Stimulated activated CD4-positive, alpha-beta T cell treated with anti-CD3 and anti-CD28 coated beads, Interleukin-1b, Interleukin-23, amount 100 ng/mL, for 48 hours (primary cell): Measurements from ENCODE around the gene APOLD1.
"Not testable (repeated sequence)": the region's sequence is repeated elsewhere in the genome, so short reads cannot be mapped to it uniquely, and the experiment has no call there.

Experiments used
- DNase-seq: peaks from one replicate; pipeline ENCODE4 v3.0.0-alpha.2; 2020

Gene APOLD1

DNA sequence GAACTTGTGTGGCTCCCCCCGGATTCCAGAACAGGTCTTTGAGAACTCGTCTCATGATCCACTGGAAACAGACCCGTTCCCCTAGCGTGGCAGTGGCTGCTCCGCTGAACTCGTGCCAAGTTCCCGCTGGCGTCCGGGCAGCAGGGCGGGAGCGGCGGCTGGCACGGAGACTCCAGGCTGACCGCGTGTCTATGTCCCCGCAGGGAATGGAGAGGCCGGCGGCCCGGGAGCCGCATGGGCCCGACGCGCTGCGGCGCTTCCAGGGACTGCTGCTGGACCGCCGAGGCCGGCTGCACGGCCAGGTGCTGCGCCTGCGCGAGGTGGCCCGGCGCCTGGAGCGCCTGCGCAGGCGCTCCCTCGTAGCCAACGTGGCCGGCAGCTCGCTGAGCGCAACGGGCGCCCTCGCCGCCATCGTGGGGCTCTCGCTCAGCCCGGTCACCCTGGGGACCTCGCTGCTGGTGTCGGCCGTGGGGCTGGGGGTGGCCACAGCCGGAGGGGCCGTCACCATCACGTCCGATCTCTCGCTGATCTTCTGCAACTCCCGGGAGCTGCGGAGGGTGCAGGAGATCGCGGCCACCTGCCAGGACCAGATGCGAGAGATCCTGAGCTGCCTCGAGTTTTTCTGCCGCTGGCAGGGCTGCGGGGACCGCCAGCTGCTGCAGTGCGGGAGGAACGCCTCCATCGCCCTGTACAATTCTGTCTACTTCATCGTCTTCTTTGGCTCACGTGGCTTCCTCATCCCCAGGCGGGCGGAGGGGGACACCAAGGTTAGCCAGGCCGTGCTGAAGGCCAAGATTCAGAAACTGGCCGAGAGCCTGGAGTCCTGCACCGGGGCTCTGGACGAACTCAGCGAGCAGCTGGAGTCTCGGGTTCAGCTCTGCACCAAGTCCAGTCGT, 1.5 kb downstream of the APOLD1 start:
- peak; percentile 75 for DNase-seq

DNA sequence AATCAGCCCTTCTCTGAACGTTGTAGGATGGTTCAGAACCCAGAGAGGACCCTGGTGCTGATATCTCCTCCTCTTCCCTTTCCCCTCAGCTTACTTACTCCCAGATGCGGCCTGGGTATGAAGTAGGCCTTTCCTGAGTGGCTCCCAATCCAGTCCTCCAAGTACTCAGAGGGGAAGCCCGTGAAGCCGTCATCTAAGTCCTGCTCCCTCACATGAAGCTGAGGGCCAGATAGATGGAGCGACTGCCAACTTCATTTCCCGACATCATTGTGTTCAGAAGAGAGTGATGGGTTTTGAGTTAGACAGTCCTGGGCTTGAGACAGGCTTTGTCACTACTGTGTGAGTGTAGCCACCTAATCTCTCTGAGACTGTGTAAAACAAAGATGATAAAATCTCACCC, 2.7 kb downstream of the APOLD1 start:
- no peak for DNase-seq

DNA sequence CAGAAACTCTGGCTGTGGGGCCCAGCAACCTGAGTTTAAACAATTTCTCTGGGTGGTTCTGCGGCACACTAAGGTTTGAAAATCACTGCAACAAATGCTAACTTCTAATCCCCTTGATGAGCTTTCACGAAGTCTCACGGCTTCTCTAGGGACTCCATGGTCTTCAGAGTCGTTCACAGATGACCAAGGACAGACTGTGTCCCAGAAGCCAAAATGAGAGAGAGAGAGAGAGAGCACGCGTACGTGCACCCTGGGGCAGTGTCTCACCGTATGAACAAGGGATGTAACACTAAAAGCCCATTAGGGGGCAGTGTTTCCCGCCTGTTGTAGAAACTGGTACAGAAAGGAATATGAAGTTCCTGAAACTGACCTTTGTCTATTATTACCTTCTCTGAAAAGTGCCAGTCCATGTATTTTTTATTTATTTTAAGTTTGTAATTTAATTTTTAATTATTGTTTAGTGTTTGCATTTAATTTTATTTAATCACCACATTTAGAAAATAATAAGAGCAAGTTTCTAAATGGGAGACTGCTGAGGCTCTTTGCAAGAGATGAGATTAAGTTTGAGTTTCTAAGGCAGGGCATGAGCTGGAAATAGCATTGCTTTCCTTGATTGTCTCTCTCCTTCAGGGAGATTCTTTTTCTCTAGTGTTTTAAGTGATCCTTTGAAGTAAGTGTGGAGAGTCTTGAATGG, 3.4 kb downstream of the APOLD1 start:
- peak; percentile 62 for DNase-seq

DNA sequence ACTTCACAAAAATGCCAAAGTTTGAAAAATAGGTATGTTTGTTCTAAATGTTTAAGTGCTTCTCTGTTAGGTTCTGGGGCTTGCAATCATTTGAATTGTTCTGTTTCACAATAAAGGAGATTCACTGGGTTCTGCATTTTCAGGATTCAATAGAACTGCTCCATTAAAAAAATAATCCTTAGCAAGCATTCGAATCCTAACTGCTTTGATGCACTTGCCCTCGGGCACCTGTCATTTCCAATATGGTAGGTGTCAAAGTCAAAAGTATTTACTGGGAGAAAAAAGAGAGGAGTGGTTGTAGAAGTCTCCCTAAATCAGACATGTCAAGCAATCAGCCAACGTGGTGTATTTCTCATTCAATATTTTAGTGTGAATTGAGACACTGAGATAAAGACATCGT, 5.5 kb downstream of the APOLD1 start:
- no peak for DNase-seq

DNA sequence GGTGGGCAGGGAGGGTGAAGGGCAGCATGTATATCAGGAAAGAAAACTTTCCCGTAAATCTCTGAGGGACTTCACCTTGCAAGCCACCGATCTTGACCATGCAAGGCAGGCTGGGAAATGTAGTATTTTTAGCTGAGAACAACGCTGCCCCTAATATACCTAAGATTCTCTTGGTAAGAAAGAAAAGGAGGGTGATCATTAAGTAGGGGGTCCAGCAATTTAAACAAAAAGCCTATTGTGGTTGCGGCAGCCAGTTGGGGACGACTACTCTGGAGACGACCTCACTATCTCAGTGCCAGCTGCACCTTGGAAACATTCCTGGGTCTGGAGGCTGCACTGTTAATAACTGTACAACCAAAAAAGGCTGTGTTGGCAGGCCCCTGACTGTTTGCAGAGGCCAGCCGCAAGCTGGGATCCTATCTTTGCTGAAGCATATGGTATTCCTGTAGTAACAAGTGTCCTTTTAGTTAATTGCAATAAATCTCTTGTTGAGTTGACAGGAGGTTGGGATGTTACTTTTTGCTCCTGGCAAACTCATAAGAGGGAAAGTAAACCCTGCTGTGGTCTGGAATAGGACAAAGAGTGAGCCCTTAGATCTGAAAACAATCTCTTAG, 6.4 kb downstream of the APOLD1 start:
- no peak for DNase-seq

DNA sequence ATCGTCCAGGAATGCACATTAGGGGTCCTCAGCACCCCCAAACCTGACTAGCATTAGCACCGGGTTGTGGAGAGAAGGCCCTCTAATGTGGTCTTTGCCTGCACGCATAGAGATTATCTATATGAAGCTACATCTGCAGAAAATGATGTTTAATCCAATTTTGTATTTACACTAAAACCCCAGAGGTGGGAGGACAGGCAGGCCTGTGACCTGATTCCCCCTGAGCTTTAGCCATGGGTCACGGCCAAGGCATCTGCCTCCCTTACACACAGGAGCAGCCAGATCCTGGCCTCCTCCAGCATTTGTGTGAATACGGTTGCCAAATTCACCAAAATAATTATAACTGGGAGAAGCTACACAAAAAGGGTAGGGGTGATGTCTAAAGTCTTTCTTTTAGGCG, 7.0 kb downstream of the APOLD1 start:
- no peak for DNase-seq

DNA sequence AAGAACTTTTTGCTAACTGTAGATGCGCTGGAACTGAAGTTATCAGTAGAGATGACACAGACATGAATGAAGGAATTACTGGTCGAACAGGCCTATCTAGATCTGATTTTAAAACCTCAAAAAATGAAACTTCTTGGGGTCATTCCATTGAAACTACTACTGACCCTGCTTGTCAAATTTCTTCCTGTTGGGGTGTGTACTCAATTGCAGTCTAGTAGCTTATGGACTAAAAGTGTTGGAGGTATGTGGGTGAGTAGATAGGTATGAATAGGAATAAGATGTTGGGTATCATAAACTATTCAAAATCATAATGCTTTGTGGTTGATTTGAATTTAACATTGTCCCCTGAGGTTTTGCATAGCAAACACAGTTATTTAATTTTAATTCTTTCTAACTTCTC, 9.2 kb downstream of the APOLD1 start:
- no peak for DNase-seq

DNA sequence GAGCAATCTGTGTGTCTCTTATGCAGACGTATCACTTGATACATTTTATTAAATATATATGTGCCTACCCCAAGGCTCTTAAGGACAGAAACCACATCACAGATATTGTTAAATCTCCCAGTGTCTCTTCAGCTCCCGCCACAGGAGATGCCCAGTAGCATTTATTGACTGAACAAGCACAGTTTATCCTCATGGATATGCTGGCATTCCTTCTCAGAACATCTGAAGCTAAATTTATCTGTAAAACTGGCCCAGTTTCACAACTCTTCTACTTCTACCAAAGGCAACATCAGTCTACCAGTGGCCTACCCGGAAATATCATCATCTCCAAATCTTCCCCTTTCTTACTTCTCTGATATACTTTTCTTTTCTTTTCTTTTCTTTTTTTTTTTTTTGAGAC, 10.7 kb downstream of the APOLD1 start:
- no peak for DNase-seq

DNA sequence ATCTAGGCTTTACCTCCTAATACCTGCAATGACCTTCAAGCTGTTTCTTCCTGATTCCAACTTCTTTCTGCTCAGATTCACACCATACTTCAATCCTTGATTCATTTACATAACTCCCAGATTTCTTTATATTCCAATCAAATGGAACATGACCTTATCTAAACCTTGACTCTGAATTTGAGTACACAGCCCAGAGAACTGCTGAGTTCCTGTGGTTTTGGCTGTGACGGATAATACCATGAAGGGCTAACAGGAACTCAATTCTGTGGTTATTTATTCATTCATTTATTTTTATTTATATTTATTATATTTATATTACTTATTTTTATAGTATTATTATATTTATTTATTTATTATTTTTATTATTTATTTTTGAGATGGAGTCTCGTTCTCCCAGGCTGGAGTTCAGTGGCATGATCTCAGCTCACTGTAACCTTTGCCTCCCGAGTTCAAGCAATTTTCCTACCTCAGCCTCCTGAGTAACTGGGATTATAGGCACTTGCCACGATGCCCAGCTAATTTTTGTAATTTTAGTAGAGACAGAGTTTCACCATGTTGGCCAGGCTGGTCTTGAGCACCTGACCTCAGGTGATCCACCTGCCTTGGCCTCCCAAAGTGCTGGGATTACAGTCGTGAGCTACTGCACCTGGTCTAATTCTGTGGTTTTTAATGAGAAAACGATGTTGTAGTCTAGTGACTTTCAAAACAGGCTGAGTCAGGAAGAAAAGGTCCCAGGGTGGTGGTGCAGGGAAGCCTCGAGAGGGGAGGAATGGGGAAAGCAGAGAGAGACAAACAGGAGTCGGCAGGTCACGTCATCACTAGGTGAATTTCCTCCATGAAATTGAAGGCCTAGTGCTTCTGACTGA, 11.7 kb downstream of the APOLD1 start:
- no peak for DNase-seq

DNA sequence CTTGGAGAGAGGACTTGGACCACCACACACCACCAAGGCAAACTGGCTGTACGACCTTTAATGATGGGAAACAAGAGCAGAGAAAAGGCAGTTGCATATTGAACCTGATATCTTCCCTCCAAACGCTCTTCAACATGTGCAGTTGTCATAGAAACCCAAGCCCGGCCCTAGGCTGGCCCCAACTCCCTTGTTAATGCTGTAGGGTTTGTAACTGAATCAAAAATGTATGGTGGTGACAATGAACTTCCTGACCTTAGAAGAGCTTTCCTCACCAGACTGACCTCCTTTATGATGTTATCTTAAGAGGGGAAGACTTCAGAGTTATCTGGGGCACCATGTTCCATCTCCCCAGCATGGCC, 12.3 kb downstream of the APOLD1 start:
- DNase-seq: no peak

DNA sequence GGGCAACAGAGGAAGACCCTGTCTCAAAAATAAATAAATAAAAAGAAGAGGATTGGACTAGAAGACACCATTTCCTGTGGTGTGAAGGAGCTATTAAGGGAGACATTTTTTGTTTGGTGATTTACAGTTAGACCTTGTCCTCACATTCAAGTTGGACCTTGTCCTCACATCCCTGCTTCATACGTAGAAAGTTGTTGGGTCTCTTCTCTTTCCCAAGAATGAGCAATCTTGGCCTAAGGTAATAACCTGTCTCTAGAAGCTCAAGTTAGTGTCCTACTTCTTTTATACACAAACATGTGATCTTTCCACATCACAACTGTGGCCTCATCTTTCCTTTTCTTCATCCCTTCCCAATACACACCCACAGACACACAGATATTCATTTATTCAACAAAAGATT, 13.0 kb downstream of the APOLD1 start:
- no peak for DNase-seq

DNA sequence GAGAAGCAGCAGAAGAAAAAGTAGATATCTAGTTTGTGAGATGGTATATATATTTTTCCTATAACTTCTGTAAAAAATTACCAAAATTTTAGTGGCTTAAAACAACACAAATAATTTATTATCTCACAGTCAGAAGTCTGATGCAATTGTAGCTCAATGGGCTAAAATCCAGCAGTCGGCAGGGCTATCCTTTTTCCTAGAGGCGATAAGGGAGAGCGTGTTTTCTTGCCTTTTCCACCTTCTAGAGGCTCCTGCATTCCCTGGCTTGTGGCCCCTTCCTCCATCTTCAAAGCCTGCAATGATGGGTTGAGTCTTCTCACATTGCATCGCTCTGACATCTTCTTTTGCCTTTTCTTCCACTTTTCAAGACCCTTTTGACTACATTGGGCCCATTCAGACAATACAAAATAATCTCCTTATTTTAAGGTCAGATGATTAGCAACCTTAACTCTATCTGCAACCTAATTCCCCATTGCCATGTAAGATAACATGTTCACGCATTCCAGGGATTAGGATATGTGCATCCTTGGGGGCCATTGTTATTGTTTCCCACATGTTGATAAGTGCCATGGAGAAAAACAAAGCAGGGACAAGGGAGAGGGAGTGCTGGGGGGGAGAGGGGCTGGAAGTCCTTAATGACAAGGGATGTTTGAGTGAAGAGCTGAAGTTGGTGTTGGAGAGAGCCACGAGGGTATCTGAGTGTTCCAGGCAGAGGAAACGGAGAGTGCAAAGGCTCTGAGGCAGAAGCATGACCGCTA, 13.9 kb downstream of the APOLD1 start:
- DNase-seq: no peak

DNA sequence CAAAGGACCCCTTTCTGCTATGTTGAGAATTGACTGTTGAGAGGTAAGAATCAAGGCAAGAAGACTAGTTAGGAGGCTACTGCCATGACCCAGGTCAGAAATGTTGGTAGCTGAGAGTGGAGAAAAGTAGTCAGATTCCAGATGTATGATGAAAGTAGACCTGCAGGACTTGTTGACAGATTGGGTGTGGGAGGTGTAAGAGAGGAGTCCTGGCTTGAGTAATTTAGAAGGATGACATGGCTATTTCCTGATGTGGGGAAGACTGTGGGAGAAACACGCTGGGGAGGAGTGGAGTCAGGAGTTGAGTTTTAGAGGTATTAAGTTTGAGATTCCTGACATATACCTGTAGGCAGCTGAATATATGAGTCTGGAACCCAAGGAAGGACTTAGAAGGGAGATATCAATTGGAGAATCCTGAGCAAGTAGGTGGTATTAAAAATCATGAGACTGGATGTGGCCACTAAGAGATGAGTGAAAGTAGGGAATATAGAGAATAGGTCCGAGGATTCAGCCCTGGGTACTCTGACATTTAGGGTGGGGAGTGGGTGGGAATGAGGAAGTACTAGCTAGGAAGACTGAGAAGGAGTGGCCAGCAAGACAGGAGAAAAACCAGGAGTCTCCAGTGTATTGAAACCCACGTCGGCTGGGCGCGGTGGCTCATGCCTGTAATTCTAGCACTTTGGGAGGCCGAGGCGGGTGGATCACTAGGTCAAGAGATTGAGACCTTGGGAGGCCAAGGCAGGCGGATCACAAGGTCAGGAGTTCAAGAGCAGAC, 15.1 kb downstream of the APOLD1 start:
- no peak for DNase-seq

DNA sequence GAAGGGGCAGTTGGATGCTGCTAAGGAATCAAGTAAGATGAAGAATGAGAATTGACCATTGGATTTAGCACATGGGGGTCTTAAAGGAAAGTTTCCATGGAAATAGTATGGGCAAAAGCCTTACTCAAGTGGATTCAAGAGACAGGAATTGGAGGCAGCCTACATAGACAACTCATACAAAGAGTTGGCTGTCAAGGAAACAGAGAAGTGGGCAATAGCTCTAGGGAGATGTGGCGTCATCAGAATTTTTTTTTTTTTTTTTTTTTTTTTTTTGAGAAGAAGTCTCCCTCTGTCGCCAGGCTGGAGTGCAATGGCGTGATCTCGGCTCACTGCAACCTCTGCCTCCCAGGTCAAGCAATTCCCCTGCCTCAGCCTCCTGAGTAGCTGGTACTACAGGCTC, 16.2 kb downstream of the APOLD1 start:
- DNase-seq: not testable (repeated sequence)

DNA sequence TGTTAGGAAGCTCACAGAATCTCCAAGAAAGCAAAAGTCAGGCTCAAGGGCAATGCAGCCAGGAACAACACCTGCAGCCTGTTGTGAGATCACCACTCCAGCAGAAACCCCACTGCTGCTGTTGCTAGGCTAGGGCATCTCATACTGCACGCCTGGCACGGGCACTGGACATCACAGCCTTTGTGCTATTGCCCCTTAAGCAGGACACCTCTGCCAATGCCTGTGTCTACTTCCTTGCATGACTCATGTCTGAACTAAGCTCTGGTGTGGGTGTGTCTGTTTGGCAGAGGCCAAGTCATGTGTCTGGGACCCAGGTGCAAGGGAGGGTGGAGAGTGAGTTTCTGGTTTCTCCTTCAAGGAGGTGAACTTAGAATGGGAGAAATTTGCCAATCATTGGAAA, 17.7 kb downstream of the APOLD1 start:
- peak; percentile 30 for DNase-seq

DNA sequence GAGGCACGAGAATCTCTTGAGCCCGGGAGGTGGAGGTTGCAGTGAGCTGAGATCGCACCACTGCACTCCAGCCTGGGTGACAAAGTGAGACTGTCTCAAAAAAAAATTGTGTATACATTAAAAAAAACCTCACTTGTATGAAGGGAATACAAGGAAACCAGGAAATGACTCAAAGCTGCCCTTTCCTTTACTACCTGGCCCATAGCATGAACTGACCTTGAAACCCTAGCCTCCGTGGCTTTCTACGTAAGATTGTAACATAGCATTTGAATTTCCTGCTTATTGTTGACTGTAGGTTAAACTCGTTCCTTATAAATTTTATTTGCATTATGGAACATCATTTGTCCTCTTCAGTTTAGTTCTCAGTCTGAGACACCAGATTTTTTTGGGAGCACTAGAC, 18.6 kb downstream of the APOLD1 start:
- DNase-seq: no peak

DNA sequence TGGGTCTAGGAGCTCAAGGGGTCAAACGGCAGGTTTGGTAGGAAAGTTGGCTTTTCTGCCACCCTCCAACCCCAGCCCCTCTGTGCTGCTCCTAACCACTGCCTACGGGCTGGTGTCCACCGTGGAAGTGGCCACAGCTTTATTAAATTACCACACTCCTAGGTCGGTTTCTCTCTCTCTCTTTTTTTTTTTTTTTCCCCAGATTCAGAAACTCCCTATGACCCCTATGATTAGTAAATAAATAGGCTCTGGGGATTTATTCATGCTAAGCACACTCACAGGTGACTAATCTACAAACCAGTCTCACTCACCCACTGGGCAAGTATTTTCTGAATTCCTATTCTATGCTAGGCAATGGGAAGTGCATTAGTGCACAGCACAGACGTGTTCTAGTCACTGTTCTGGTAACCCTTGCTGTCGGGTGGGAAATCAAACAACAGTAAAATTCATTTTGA, 19.0 kb downstream of the APOLD1 start:
- DNase-seq: no peak

DNA sequence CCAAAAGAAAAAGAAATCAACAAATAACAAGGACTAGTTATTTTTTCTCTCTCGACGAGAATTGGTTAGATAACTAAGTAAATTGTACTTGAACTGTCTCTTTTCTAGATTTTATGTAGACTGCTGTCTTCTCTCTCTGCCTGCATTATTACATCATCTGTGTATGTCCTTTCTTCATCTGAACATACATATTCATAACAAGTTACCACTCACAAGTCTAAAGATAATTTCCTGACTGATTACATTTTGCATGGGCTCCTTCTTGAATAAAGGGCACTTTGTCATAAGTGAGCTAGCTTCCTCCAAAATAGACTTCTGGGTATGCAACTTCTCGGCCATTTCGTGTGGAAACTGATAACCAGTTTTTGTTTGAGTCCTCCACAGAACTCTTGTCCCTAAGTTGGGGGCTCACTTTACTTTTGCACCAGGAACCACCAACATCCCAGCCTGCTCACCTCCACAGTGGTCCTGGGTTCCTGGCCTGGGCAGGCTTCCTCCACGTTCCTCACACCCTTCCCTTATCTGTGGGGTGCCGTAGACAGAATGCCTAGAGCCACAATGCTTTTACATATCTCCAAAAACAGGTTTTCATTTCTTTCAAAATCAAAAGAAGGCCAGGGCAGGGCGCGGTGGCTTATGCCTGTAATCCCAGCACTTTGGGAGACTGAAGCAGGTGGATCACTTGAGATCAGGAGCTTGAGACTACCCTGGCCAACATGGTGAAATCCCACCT, 21.5 kb downstream of the APOLD1 start:
- no peak for DNase-seq

DNA sequence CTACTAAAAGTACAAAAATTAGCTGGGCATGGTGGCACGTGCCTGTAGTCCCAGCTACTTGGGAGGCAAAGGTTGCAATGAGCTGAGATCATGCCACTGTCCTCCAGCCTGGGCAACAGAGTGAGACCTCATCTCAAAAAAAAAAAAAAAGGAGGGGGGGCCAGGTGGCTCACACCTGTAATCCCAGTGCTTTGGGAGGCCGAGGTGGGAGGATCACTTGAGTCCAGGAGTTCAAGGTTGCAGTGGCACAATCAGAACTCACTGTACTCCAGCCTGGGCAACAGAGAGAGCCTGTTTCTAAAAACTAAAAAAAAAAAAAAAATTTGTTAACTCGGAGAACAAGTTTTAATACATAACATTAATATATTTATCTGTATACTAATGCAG, 22.1 kb downstream of the APOLD1 start:
- not testable (repeated sequence) for DNase-seq

DNA sequence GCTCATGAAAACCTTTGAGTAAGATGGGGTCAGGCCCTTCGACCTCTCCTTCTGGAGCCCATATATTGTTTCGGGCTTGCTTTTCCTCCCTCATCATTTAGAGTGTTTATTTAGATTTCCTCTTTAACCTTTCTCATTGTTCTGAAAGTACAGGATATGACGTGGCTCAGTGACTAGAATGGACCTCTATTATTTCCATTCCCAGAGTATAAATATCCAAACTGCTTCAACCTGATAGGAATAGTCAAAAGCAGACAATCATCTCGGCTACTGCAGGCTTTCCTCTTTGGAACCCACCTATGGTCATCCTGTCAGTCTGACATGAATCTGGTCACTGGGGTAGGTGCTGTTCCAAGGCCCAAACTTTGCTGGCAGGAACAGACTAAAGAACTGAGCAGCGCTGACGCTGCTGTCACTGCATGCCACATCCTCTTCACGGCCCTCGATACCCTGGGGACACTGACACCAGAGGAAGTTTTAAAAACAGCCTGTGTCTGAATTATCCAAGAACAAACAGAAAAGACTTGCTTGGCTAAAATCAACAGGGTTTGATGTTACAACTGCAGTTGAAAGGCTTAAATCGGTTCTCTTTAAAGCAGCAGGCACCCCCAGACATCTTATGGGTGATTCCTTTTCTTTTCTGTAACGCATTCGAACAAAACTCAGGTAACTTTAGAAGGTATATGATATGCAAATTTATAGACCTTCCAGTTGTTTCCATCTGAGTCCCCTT, 22.7 kb downstream of the APOLD1 start:
- DNase-seq: peak; percentile 35
